ENCODE data around the gene TRABD2B.

DNA sequence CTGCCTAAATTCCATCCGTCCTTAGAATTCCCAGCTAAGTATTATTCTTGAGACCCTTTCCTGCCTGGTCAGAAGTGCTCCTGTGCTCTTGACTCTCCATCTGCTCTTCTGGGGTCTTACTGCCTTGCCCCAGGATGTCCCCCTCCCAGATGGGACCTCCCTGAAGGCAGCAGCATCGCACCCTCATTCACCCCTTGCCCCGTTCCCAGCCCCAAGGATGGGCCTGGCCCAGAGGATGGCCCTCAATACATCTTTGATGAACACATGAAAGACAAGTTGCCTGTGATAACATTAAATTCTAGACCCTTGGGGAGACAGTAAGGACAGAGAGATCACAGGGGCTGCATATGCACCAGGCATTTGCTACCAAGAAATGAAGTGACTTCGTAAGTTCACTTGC, 167.2 kb downstream of the TRABD2B start:
- TF ChIP-seq, protein P1, sequence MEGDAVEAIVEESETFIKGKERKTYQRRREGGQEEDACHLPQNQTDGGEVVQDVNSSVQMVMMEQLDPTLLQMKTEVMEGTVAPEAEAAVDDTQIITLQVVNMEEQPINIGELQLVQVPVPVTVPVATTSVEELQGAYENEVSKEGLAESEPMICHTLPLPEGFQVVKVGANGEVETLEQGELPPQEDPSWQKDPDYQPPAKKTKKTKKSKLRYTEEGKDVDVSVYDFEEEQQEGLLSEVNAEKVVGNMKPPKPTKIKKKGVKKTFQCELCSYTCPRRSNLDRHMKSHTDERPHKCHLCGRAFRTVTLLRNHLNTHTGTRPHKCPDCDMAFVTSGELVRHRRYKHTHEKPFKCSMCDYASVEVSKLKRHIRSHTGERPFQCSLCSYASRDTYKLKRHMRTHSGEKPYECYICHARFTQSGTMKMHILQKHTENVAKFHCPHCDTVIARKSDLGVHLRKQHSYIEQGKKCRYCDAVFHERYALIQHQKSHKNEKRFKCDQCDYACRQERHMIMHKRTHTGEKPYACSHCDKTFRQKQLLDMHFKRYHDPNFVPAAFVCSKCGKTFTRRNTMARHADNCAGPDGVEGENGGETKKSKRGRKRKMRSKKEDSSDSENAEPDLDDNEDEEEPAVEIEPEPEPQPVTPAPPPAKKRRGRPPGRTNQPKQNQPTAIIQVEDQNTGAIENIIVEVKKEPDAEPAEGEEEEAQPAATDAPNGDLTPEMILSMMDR (IDR thresholded peaks at IDR 0.05), result no peak
- TF ChIP-seq POLR2A (IDR thresholded peaks at IDR 0.05) (no peak), EP300 (IDR thresholded peaks at IDR 0.05) (no peak), POLR2AphosphoS5 (IDR thresholded peaks at IDR 0.05) (no peak)

Data from upper lobe of left lung (tissue), 4 donors.